Ovary (tissue), 9 donors: ENCODE results near the gene SSBP2. TPM values are rescaled to one million over a fixed set of nuclear protein-coding genes. Genes with fewer than 3 reads are reported as not detected.
A peak's percentile ranks its signal among the peaks of the same experiment; 100 is the strongest.

Experiments used
- DNase-seq, 5 donors: peaks; one replicate each; pipeline ENCODE4 v3.0.0-alpha.2; 2019 to 2020
- H3K27ac ChIP-seq, 2 donors: fragments of 200-600 bp; one replicate each; pipeline versions ENCODE4 v1.5.1 to v1.8.0; 2019 to 2022
- H3K27me3 ChIP-seq: fragments of 200-600 bp; one replicate; pipeline ENCODE4 v1.8.0; 2022
- H3K36me3 ChIP-seq: fragments of 200-600 bp; sonication (generic); one replicate; pipeline ENCODE4 v1.5.1; 2019
- H3K4me1 ChIP-seq: one replicate; pipeline ENCODE4 v1.8.1; 2013; ENCODE audit warnings: mild to moderate bottlenecking, moderate library complexity; ENCODE audit not compliant: insufficient read depth
- H3K4me3 ChIP-seq: fragments of 200-600 bp; sonication (generic); one replicate; pipeline ENCODE4 v1.5.1; 2017
- H3K9me3 ChIP-seq, 2 donors: fragments of 200-600 bp in 1 of 2; sonication (generic) in 1 of 2; one replicate each; pipeline versions ENCODE4 v1.5.1 to v1.8.1; 2013 to 2019; ENCODE audit warnings: mild to moderate bottlenecking in 1 of 2, moderate library complexity in 1 of 2
- EP300 ChIP-seq: sonication (generic); formaldehyde crosslinking; IDR thresholded peaks from one replicate; pipeline ENCODE4 v1.6.1; 2017; ENCODE audit warnings: antibody characterized with exemption
- POLR2A ChIP-seq: fragments of 450-650 bp; IDR thresholded peaks from one replicate; pipeline ENCODE4 v1.6.1; 2017; ENCODE audit warnings: antibody characterized with exemption, mild to moderate bottlenecking, moderate library complexity
- WGBS, 3 donors: extraction: QIAGEN DNeasy Blood & Tissue Kit in 1 of 3; methylation state at CpG; one replicate each; pipeline versions ENCODE4 v1.1.5 to v1.1.7; 2013 to 2017; 5-methylcytosine and 5-hydroxymethylcytosine counted together
- intact Hi-C, 4 donors: fragments of 100-400 bp; cut with DNase I; formaldehyde crosslinking; loops; one replicate each; pipeline versions ENCODE4 v1.11.0 to v1.15.1; 2022 to 2023
- polyA plus RNA-seq, 2 donors: library from polyadenylated mRNA; stranded (reverse); fragments of 200-250 nt in 1 of 2; fragments of 350-450 nt in 1 of 2; fragmentation: Illumina TruSeq in 1 of 2; extraction: RNeasy Lipid Tissue Mini Kit (QIAGEN cat#74804) in 1 of 2; gene quantifications; one replicate each; pipeline ENCODE4 v1.2.3, GENCODE V29; 2013 to 2014
- total RNA-seq, 7 donors: library from RNA; depleted of rRNA in 2 of 7; stranded (reverse); fragments of >200 nt in 2 of 7; fragmentation: NEBNext Ultra II Directional in 3 of 7; extraction: Animal tissue kit (Norgen Biotek cat#: 25700) in 3 of 7; gene quantifications; one replicate each; pipeline versions ENCODE4 v1.1.0 to v1.2.4, GENCODE V29; 2016 to 2023
- TF ChIP-seq, protein P1 (sequence below), 3 donors: fragments of 450-650 bp in 2 of 3; fragments of 200-600 bp in 1 of 3; IDR thresholded peaks; one replicate each; pipeline versions ENCODE4 v1.5.1 to v1.8.0; 2016 to 2022; ENCODE audit warnings: antibody characterized with exemption in 3 of 3, mild to moderate bottlenecking in 1 of 3
- donor health status: DM: no; HTN: no; CAD: no; lungs with moderate emphysema.
- donor health status: DM: no; HTN: no; CAD: no.
- donor health status: Bipolar disorder and iron deficiency.
- donor health status: DM: yes; HTN: yes; CAD: no.
- donor health status: DM: no; HTN: no; CAD: no.
- donor health status: DM: yes; HTN: yes; CAD: no.

The SSBP2 gene
- total and polyA plus RNA-seq, 9 donors, result 40.5 to 126 (median 78.2) TPM

GRCh38 chr5:81393430-81393782, 357.5 kb downstream of the SSBP2 start:
- TF ChIP-seq EP300 (no peak), POLR2A (no peak)
- TF ChIP-seq, protein P1, sequence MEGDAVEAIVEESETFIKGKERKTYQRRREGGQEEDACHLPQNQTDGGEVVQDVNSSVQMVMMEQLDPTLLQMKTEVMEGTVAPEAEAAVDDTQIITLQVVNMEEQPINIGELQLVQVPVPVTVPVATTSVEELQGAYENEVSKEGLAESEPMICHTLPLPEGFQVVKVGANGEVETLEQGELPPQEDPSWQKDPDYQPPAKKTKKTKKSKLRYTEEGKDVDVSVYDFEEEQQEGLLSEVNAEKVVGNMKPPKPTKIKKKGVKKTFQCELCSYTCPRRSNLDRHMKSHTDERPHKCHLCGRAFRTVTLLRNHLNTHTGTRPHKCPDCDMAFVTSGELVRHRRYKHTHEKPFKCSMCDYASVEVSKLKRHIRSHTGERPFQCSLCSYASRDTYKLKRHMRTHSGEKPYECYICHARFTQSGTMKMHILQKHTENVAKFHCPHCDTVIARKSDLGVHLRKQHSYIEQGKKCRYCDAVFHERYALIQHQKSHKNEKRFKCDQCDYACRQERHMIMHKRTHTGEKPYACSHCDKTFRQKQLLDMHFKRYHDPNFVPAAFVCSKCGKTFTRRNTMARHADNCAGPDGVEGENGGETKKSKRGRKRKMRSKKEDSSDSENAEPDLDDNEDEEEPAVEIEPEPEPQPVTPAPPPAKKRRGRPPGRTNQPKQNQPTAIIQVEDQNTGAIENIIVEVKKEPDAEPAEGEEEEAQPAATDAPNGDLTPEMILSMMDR (IDR thresholded peaks at IDR 0.05), result no peak
- H3K9me3 ChIP-seq, result no peaks in the 10 kb centered on the region
- H3K27ac ChIP-seq, result no peak overlapping the region
- intact Hi-C loops, result no loop called here
- no peaks in the 10 kb centered on the region for H3K36me3 ChIP-seq
- H3K4me1 ChIP-seq, result peaks cover 3% of the 10 kb centered on the region
- no peak for DNase-seq
- 9 to 16% (median 14%) methylated on average over 10 of the region's 10 CpGs for WGBS, 3 donors
- no peaks in the 10 kb centered on the region for H3K27me3 ChIP-seq
- H3K4me3 ChIP-seq, result peak overlapping the region; percentile 39

GRCh38 chr5:81389025-81389424, 361.9 kb downstream of the SSBP2 start:
- Histone ChIP-seq H3K27me3 (no peaks in the 10 kb centered on the region), H3K9me3 (no peaks in the 10 kb centered on the region), H3K4me3 (no peak overlapping the region), H3K27ac (no peak overlapping the region), H3K36me3 (no peaks in the 10 kb centered on the region), H3K4me1 (peaks cover 3% of the 10 kb centered on the region)
- intact Hi-C loops, result no loop called here
- no peak for DNase-seq
- TF ChIP-seq EP300 (no peak), POLR2A (no peak)
- TF ChIP-seq, protein P1 (IDR thresholded peaks at IDR 0.05), result no peak

GRCh38 chr5:81388169-81388568, 362.7 kb downstream of the SSBP2 start:
- H3K27me3 ChIP-seq, result no peaks in the 10 kb centered on the region
- H3K4me3 ChIP-seq, result no peak overlapping the region
- no peak overlapping the region for H3K27ac ChIP-seq
- H3K36me3 ChIP-seq, result no peaks in the 10 kb centered on the region
- intact Hi-C loops, result no loop called here
- no peaks in the 10 kb centered on the region for H3K4me1 ChIP-seq
- no peak for TF ChIP-seq EP300
- TF ChIP-seq POLR2A, result no peak
- TF ChIP-seq, protein P1 (IDR thresholded peaks at IDR 0.05), result no peak
- no peak for DNase-seq
- WGBS, 3 donors, result 88 to 95% (median 89%) methylated on average over 4 of the region's 4 CpGs
- H3K9me3 ChIP-seq, result no peaks in the 10 kb centered on the region

- DNase-seq, result no peak
- TF ChIP-seq EP300 (no peak), POLR2A (no peak)
- TF ChIP-seq, protein P1 (IDR thresholded peaks at IDR 0.05), result no peak
- no peaks in the 10 kb centered on the region for H3K36me3 ChIP-seq
These were observed 367.0 kb downstream of the SSBP2 start for GRCh38 chr5:81383867-81384266.

DNA sequence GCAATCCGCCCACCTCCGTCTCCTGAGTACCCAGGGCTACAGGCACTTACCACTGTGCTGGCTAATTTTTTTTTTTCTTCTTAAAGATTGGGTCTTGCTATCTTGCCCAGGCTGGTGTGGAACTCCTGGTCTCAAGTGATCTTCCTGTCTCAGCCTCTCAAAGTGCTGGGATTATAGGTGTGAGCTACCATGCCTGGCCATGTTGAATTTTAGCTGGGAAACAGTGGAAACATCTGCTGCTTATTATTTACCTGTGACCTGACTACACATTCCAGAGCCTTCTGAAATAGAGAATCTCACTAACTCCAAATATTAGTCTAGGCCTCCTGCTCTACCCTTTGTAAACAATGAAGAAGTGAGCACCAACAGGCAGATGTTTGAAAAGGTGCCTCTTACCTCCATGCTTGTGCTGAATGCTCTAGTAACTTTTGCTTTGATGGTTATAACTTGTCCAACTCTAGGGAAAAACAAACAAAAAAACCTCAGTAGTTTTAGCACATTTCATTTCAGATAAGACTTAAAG, 379.5 kb downstream of the SSBP2 start:
- H3K27me3 ChIP-seq, result no peaks in the 10 kb centered on the region
- H3K9me3 ChIP-seq, result no peaks in the 10 kb centered on the region
- no peak for DNase-seq
- no peak overlapping the region for H3K27ac ChIP-seq
- intact Hi-C loops, result no loop called here
- H3K4me1 ChIP-seq, result no peaks in the 10 kb centered on the region
- H3K4me3 ChIP-seq, result no peak overlapping the region
- 97% methylated on average over 2 of the region's 2 CpGs for WGBS, 3 donors
- TF ChIP-seq EP300 (no peak), POLR2A (no peak)
- TF ChIP-seq, protein P1 (IDR thresholded peaks at IDR 0.05), result no peak
- no peaks in the 10 kb centered on the region for H3K36me3 ChIP-seq

More at GRCh38 chr5:81383867-81384266, 367.0 kb downstream of the SSBP2 start:
- WGBS, 3 donors, result 87 to 100% (median 93%) methylated on average over 2 of the region's 2 CpGs
- Histone ChIP-seq H3K4me3 (no peak overlapping the region), H3K4me1 (no peaks in the 10 kb centered on the region), H3K27ac (no peak overlapping the region), H3K9me3 (no peaks in the 10 kb centered on the region), H3K27me3 (no peaks in the 10 kb centered on the region)
- intact Hi-C loops, result no loop called here
